ENCODE measurements around the gene IRS2. TPM values are rescaled to one million over a fixed set of nuclear protein-coding genes. Genes with fewer than 3 reads are reported as not detected.

IRS2 gene
- polyA plus RNA-seq, 1 experiment, result 1.5 TPM

- Histone ChIP-seq H3K27ac (ENCODE audit: low read depth, low read length) (no peak overlapping the region), H3K9me3 (ENCODE audit: control insufficient read depth, insufficient read depth, low read length) (peaks cover 21% of the 10 kb centered on the region; the same call in 1 of the 2 replicates), H3K27me3 (ENCODE audit: control insufficient read depth, insufficient read depth, low read length) (no peaks in the 10 kb centered on the region), H3K4me3 (ENCODE audit: low read depth, low read length) (no peak overlapping the region)
- ChIA-PET POLR2A (interaction anchor here (1.0 kb wide), 1 partner anchor 327 kb away, joined by 3 read pairs; no protein-coding TSS in a partner anchor), CTCF (interaction anchor here (0.8 to 2.0 kb wide), 3 partner anchors 637 to 823 kb away, joined by 3 to 9 read pairs (median 3); no protein-coding TSS in a partner anchor)
- TF ChIP-seq, protein P1, sequence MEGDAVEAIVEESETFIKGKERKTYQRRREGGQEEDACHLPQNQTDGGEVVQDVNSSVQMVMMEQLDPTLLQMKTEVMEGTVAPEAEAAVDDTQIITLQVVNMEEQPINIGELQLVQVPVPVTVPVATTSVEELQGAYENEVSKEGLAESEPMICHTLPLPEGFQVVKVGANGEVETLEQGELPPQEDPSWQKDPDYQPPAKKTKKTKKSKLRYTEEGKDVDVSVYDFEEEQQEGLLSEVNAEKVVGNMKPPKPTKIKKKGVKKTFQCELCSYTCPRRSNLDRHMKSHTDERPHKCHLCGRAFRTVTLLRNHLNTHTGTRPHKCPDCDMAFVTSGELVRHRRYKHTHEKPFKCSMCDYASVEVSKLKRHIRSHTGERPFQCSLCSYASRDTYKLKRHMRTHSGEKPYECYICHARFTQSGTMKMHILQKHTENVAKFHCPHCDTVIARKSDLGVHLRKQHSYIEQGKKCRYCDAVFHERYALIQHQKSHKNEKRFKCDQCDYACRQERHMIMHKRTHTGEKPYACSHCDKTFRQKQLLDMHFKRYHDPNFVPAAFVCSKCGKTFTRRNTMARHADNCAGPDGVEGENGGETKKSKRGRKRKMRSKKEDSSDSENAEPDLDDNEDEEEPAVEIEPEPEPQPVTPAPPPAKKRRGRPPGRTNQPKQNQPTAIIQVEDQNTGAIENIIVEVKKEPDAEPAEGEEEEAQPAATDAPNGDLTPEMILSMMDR (IDR thresholded peaks at IDR 0.05; ENCODE audit: low read depth, low read length), result no peak
- DNase-seq (ENCODE audit: low read depth, low spot score), result no peak
These were observed 3.5 kb downstream of the IRS2 start for GRCh38 chr13:109782823-109783431.

- H3K27me3 ChIP-seq (ENCODE audit: control insufficient read depth, insufficient read depth, low read length), result no peaks in the 10 kb centered on the region
- TF ChIP-seq, protein P1 (IDR thresholded peaks at IDR 0.05; ENCODE audit: low read depth, low read length), result no peak
- DNase-seq (ENCODE audit: low read depth, low spot score), result no peak
- ChIA-PET CTCF (interaction anchor here (2.0 kb wide), 1 partner anchor 822 kb away, joined by 9 read pairs; no protein-coding TSS in a partner anchor), POLR2A (no interaction called here)
- peaks cover 21% of the 10 kb centered on the region; the same call in 1 of the 2 replicates for H3K9me3 ChIP-seq (ENCODE audit: control insufficient read depth, insufficient read depth, low read length)
- H3K4me3 ChIP-seq (ENCODE audit: low read depth, low read length), result no peak overlapping the region
- H3K27ac ChIP-seq (ENCODE audit: low read depth, low read length), result no peak overlapping the region
These were observed 4.1 kb downstream of the IRS2 start for GRCh38 chr13:109782066-109782822.

GRCh38 chr13:109781384-109782065 is 4.9 kb downstream of the IRS2 start:
- no peak for DNase-seq (ENCODE audit: low read depth, low spot score)
- ChIA-PET CTCF (interaction anchor here (0.6 kb wide), 1 partner anchor 278 kb away, joined by 4 read pairs; no protein-coding TSS in a partner anchor), POLR2A (no interaction called here)
- Histone ChIP-seq H3K9me3 (ENCODE audit: control insufficient read depth, insufficient read depth, low read length) (peaks cover 21% of the 10 kb centered on the region; the same call in 1 of the 2 replicates), H3K27ac (ENCODE audit: low read depth, low read length) (no peak overlapping the region), H3K27me3 (ENCODE audit: control insufficient read depth, insufficient read depth, low read length) (no peaks in the 10 kb centered on the region), H3K4me3 (ENCODE audit: low read depth, low read length) (peak overlapping the region; percentile 41)
- TF ChIP-seq, protein P1 (IDR thresholded peaks at IDR 0.05; ENCODE audit: low read depth, low read length), result no peak

DNA sequence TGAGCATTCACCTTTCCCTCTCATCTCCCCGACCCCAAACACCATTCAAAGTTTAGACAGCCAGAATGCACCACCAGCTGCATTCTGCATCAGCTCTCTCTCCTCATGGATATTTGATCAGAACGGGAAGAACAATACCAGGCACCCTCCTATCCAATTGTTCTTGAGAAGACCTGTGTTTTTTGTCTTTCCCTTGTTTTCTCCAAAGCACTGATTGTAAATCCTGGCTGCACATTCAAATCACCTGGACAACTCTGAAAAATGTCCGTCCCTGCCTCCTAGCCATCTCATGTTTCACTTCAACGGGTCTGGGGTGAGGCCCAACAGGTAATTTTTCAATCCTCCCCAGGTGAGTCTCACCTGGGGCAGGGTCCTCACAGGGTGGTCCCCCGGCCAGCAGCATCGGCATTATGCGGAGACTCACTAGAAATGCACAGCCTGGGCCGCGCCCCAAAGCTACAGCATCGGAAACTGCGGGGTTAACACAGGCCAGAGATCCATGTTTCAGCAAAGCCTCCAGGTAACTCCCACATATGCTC is 5.5 kb downstream of the IRS2 start:
- ChIA-PET POLR2A (no interaction called here), CTCF (interaction anchor here (0.6 to 1.3 kb wide), 4 partner anchors 37 to 867 kb away, joined by 3 to 5 read pairs (median 4); no protein-coding TSS in a partner anchor)
- TF ChIP-seq, protein P1 (IDR thresholded peaks at IDR 0.05; ENCODE audit: low read depth, low read length), result no peak
- no peak overlapping the region for H3K27ac ChIP-seq (ENCODE audit: low read depth, low read length)
- H3K9me3 ChIP-seq (ENCODE audit: control insufficient read depth, insufficient read depth, low read length), result peaks cover 21% of the 10 kb centered on the region; the same call in 1 of the 2 replicates
- H3K27me3 ChIP-seq (ENCODE audit: control insufficient read depth, insufficient read depth, low read length), result no peaks in the 10 kb centered on the region
- H3K4me3 ChIP-seq (ENCODE audit: low read depth, low read length), result peak overlapping the region; percentile 41
- no peak for DNase-seq (ENCODE audit: low read depth, low spot score)

Measured in AG04450 (cell line).